NCI-H524 (cell line): ENCODE results near the gene MYL5.
A peak's percentile ranks its signal among the peaks of the same experiment; 100 is the strongest.
"Not testable (repeated sequence)": the region's sequence is repeated elsewhere in the genome, so short reads cannot be mapped to it uniquely, and the experiment has no call there.

ENCODE experiments used
- DNase-seq, 2 experiments: peaks; one replicate each; lab custom pipeline; 2025; lab: John Stamatoyannopoulos, UW

Gene MYL5

GRCh38 chr4:705278-706082 lies 31.1 kb downstream of the MYL5 start, which contains the start of gene PCGF3:
TSS of gene PCGF3 (plus strand) at chr4:705832. CDS start at chr4:733681, 27,849 bp downstream.
- DNase-seq = peak; percentile 77 to 89

GRCh38 chr4:706083-706633 lies 31.8 kb downstream of the MYL5 start:
- not testable (repeated sequence) for DNase-seq

GRCh38 chr4:706834-707598 lies 32.7 kb downstream of the MYL5 start:
- no peak for DNase-seq

- no peak for DNase-seq
These were observed 33.7 kb downstream of the MYL5 start for GRCh38 chr4:707929-708630.

DNA sequence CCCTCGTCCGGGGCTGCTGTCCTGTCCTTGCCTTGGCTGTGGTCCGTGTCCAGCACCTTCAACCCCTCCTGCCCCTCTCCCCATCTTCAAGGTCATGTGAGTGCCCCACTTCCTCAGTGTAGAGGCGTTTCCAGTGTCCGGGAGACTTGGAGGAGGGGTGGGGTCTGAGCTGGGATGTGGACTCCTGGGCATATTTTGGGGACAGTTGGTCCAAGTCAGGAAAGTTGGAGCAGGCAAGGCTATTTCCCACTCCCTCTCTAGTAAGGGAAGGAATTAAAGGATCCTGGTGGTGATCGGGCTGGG lies 34.2 kb downstream of the MYL5 start:
- DNase-seq = no peak

GRCh38 chr4:709348-709747 lies 35.0 kb downstream of the MYL5 start:
- DNase-seq = no peak

DNA sequence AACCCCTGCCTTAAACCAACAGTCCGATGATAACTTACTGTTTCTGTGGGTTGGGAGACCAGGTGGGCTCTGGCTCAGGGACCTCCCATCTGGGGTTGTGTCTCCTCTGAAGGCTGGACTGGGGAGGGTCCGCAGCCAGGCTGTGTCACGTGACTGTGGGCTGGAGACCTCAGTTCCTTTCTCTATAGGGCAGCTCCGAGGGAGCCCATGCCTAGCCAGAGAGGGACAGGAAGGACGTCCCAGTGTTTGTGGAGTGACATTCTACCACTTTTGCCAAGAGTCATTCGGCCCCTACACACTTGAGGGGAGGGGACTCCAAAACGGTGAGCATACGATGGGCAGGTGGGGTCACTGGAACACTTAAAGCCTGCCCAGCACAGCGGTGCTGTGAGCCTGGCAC lies 35.8 kb downstream of the MYL5 start:
- no peak for DNase-seq

DNA sequence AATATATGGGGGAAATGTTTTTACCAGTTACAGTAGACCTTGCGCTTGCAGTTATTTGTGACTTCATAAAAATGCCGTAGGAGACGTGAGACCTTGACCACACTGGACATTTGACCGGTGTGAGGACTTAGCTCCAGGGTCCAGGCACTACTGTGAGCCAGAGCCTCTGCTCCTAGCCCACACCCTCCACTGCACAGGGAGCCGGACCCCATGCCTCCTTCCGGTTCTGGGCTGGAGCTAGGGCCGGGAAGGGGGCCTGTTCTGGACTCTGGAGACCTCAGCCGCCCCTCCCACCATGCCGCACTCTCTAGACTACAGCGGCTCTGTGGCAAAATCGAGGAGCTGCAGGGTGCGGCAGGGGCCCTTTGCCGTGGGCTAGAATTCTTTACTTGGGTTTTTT lies 36.6 kb downstream of the MYL5 start:
- DNase-seq = no peak

- no peak for DNase-seq
These were observed 37.8 kb downstream of the MYL5 start for GRCh38 chr4:712093-712492.

GRCh38 chr4:712916-713632 lies 38.7 kb downstream of the MYL5 start:
- DNase-seq = no peak

DNA sequence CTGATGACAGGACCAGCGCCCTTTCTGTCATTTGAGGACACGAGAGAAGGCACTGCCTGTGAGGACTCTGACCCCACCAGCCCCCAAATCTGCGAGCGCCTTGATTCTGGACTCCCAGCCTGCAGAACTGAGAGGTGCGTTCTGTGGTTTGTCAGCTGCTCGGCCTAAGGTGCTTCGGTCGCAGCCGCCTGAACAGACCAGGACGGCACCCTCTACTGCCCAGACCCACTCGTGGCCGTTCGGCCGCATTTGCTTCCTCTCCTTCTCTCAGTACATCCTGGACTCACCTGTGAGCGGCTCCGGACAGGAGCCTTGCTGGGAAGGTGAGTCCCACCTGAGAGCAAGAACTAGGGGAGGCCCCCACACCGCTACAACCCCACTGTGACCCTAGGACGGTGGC lies 39.7 kb downstream of the MYL5 start:
- no peak for DNase-seq

GRCh38 chr4:717601-718320 lies 43.4 kb downstream of the MYL5 start:
- no peak for DNase-seq

DNA sequence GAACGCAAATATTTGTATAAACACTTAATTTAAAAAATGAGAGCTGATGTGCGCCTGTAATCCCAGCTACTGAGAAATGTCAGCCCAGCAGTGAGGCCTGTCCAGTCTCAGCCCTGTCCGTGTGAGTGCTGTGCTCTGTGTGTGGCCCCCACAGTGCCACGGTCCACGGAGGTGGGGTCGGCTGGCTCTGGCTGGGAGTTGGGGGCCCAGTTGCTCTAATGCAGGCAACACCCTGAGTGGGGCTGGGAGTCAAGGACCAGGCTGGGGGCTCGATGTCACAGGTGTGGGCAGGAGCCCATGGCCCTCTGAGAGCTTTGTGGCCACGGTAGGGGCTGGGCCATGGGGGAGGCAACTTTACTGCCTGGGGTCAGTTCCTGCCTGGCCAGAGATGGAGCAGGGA lies 44.1 kb downstream of the MYL5 start:
- DNase-seq = no peak

DNA sequence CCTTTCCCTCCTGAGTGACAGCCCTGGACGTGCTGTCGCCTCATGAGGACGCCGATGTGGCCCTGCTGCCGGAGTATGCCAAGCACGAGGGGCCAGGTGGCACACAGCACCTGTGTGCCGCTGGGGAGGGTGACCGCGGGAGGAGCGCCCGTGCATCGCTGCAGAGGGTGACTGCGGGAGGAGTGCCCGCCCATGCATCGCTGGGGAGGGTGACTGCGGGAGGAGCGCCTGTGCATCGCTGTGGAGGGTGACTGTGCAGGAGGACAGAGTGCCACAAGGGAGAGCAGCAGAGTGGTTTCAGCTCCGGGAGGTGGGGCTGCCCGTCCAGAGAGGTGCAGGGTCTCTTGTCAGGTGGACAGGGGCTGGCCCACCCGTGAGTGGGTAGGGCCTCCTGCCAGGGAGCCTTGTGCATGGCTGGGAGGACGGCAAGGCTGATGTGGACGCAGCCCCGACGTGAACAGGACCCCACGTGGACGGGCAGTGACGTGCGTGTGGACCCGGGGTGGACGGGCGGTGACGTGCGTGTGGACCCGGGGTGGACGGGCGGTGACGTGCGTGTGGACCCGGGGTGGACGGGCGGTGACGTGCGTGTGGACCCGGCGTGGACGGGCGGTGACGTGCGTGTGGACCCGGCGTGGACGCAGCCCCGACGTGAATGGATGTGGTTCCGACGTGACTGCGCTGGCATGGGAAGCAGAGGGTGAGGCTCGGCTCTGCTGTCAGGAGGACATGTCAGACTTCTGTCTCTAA lies 45.9 kb downstream of the MYL5 start:
- no peak for DNase-seq

GRCh38 chr4:721261-722168 lies 47.2 kb downstream of the MYL5 start:
- no peak for DNase-seq

GRCh38 chr4:722169-722725 lies 47.9 kb downstream of the MYL5 start:
- no peak for DNase-seq

DNA sequence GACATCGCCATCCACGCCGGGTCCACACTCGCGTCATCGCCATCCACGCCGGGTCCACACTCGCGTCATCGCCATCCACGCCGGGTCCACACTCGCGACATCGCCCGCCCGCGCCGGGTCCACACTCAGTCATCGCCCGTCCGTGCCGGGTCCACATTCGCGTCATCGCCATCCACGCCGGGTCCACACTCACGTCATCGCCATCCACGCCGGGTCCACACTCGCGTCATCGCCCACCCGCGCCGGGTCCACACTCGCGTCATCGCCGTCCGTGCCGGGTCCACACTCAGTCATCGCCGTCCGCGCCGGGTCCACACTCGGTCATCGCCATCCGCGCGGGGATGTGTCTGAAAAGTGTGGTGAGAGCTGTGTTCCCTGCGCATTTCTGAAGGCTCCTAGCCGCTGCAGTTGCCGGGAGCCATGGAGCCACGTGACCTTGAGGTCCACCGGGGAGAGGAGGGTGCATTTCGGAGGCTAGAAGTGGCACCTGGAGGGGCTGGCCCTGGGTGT lies 48.6 kb downstream of the MYL5 start:
- no peak for DNase-seq

DNA sequence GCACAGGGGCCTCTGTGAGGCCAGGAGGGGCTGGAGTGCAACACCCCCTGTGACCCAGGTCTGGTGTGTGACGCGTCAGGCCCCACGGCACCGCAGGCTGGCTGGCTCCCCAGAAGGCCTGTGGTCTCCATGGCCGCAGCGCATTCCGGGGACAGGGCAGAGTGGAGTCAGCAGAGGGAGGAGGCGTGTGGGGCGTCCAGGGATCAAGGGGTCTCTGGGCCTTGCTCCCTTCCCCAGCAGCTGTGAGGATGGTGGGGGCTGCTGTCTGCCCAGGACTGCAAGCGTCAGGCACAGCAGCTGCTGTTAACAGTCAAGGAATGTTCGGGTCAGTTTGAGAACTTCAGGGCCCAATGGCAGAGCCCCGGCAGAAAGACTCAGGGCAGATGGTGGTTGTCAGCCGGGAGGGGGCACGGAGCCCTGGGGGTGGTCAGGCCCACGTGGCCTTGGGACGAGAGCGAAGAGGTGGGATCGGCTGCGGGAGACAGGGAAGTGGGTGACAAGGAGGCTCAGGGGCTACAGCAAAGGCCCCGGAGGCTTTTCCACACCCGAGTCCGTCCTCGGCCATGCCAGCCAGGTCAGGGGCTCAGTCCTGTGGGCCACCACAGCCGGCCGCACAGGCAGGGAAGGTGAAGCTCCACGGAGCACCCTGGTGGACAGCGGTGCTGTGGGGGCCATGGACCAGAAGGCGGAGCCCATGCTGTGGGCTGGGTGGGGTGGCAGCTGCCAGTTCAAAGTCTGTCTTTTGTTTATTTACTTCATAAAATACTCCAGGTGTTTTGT lies 49.6 kb downstream of the MYL5 start:
- no peak for DNase-seq
